Stromal cell of bone marrow (primary cell): ENCODE data around the gene SUPT6H.

Source experiments
- DNase-seq: peaks from one replicate; pipeline ENCODE4 v3.0.0-alpha.2; 2012; ENCODE audit warnings: low read depth

The SUPT6H gene

DNA sequence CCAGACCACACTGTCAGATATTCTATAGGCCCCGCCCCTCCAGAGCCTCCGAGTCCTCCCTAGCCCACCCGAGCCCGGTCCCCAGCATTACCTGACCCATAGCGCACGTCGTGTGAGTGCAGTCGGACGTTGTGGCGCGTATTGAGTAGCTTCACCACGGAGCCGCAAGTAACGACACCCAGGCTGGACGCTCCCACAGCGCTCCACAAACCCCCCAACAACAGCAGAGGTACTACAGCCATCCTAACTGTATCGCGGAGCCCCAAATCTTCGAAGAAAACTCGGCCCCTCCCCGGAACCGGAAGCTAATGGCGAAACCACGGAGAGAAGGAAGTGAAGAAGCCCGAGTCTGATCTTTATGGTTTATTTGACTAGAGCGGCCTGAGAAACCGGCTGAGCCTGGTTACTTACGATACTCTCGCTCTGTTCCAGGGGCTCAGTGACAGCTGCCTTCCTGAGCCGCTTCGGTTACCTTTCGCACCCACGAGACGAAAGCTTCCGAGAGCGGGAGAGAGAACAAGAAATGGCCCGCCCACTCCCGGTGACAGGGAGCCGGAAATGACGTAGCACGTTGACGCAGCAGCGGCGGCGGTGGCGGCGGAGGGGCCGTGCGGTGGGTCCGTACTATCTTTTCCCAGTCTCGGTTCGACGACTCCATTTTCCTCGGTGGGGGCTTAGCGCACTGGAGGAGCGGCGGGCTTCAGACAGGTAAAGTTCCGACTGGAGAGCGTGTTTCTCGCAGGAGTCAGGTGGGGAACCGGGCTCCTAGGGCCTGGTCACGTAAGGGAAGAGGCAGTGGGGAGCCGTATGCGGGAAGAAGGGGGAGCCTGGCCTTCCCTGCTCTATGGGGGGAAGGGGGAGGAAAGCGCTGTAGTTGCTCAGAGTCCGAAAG is at the start of gene SUPT6H, which contains the start of gene SDF2:
TSS of gene SUPT6H (plus strand) at position 571 of the 892 bp plus-strand sequence. CDS start 11,197 bp downstream, outside the sequence.
TSS of gene SDF2 (minus strand) at position 272 of the 892 bp plus-strand sequence. CDS start at position 242, 30 bp downstream.
- DNase-seq: peak; percentile 78

DNA sequence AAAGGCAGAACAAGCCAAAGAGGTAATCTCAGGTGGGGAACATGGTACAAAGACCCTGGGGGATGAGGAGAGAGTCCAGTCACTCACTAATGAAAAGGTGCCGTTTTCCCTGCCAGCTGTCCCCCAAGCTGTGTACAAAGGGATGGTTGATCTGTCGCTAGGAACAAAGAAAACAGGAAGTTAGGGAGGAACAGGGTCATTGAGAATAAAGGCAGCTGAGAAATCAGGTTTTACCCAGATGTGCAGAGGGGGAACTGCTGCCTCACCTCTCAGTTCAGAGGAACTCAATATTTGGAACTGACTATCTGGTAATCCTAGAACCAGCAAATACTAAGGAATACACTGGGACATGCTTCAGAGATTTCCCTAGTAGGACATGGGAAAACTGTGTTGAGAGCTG is 49.5 kb upstream of the SUPT6H start:
- no peak for DNase-seq

GRCh38 chr17:28612936-28613872 is 48.8 kb upstream of the SUPT6H start:
- DNase-seq: peak; percentile 2

GRCh38 chr17:28613931-28614381 is 48.0 kb upstream of the SUPT6H start, which contains the start of gene RSKR:
Gene RSKR, minus strand, starts transcription at chr17:28614185. Its CDS starts 24 bp downstream, at chr17:28614161.
- no peak for DNase-seq

DNA sequence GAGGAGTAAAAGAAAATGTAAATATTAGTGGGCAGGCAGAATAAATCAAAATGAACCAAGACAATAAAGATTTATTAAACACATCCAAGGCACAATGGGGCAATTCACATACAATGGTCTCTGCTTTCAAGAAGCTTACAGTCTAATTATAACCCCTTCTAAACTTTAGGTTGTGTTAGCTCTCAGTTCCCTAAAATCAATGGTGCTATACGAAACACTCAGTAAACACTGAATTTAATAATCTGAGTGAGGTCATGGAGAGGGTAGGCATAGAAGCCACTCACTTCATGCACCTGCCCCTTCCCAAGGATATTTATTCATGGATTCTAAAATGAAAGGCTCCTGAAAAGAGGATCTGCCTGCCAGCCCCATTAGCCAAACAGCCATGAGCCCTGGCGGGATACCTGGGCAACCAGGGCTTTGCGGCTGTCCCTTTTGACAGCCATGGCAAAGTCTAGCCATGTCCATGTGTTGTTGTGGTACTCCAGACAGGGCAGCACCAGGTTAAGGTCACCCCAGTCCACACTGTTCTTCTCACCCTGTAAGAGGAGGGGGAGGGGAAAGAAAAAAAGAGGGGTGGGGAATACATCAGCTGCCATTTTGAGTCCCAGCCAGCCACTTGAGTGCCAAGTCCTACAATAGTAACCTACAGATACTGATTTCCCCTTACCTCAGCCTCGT is 46.6 kb upstream of the SUPT6H start:
- DNase-seq: no peak

DNA sequence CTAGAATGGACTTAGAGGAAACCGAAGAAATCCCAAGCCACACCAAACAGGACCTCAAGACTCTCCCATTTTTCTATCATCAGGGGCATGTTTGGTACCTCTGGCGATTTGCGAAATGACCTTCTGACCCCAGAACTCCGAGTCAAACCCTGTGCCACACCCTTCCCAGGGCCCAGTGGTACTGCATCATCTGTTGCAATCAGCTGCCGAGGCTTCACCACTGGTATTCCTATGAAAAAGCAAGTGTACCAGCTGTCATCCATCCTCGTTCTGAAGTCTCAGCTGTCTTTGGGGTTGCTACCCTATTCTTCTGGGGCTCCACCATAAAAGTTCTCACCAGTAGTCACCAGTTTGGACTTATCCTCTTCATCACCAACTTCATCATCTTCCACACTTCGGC is 45.7 kb upstream of the SUPT6H start:
- no peak for DNase-seq

- DNase-seq: no peak
Measured at GRCh38 chr17:28618464-28618863, 43.5 kb upstream of the SUPT6H start.

- DNase-seq: no peak
Measured at GRCh38 chr17:28620010-28620409, 42.0 kb upstream of the SUPT6H start.

DNA sequence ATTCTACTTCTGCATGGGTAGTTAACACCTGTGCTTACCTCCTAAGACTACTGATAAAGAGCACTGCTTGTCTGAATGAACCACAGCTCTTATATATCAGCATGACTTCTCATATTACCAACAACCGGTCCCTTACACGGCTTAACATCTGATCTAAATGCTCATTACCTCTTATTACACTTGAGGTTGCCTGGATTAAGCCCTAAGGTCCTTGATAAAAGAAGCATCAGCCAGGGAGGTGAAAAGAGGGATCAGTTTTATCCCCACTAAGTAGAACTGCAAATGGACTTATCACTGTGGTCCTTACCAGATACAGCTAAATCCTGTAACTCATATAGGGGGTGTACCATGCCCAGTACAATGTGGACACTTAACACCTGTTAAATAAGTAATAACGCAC is 39.8 kb upstream of the SUPT6H start:
- no peak for DNase-seq

- DNase-seq: no peak
Measured at GRCh38 chr17:28623696-28624095, 38.3 kb upstream of the SUPT6H start.

- DNase-seq: no peak
Measured at GRCh38 chr17:28624148-28624547, 37.9 kb upstream of the SUPT6H start.

- DNase-seq: no peak
Measured at GRCh38 chr17:28626818-28627217, 35.2 kb upstream of the SUPT6H start.

GRCh38 chr17:28634206-28634865 is 27.7 kb upstream of the SUPT6H start:
- no peak for DNase-seq

GRCh38 chr17:28635506-28635905 is 26.5 kb upstream of the SUPT6H start:
- DNase-seq: no peak

GRCh38 chr17:28641579-28641978 is 20.4 kb upstream of the SUPT6H start:
- DNase-seq: no peak

DNA sequence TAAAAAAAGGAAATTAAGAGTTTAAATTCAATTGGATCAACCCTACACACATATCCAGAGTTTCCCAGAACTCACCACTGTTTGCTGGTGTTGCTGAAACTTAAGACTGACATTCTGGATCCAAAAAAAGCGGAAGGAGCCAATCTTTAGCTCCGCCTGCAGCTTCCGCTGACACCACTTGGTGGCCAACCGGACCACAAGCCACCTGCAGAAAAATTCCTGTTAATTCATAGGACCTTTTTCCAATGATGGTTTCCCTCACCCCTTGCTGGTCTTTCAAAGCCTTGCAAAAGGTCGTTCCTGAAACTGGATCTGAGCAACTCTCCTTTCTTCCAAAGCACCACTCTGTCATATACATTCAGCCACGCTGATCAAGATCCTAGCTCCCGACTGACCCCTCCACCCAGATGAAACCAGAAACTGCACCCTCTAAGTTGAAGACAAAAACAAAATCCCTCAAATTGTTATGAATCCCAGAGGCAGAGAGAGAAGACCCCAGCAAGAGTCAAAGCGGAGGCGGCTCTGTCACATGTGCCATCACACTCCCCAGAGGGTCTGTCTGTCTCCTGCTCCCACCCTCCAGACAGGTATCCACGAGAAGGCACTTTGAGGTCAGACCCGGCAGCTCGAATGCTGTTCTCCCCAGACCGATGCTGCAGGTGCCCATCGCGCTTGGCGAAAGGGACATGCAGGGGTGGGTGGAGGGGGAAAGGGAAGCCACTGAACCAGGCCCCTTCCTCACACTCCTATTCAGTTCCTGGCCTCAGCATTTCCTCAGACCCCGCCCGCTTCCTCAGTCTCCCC is 17.8 kb upstream of the SUPT6H start:
- peak; percentile 47 for DNase-seq

- peak; percentile 90 for DNase-seq
Measured at GRCh38 chr17:28644787-28645575, 17.0 kb upstream of the SUPT6H start, which contains the start of gene BLTP2. Gene BLTP2, minus strand, starts transcription at chr17:28645158. Its CDS starts 102 bp downstream, at chr17:28645056.

- DNase-seq: no peak
Measured at GRCh38 chr17:28645576-28645939, 16.4 kb upstream of the SUPT6H start.

GRCh38 chr17:28646039-28646754 is 15.8 kb upstream of the SUPT6H start:
- no peak for DNase-seq
